ENCODE data around the gene SH3GLB2. TPM values are rescaled to one million over a fixed set of nuclear protein-coding genes. Genes with fewer than 3 reads are reported as not detected.

The SH3GLB2 gene
- 10 to 100 TPM; 64.3 to 68.7 TPM for total RNA-seq
- long read RNA-seq, donor 1, full-length matches to known transcripts: 63 of 90 reads
- long read RNA-seq, donor 1, partial matches to known transcripts: 2 of 90 reads
- long read RNA-seq, donor 1, other reads (novel, unspliced or antisense): 25 of 90 reads
- long read RNA-seq, donor 2, full-length matches to known transcripts: 18 of 36 reads
- long read RNA-seq, donor 2, partial matches to known transcripts: 15 of 36 reads
- long read RNA-seq, donor 2, other reads (novel, unspliced or antisense): 3 of 36 reads

- peak; percentile 99 for DNase-seq (ENCODE audit: low spot score)
- intact Hi-C loops (cut with DNase I): no loop called here
Measured at GRCh38 chr9:129028192-129028966, at the start of gene SH3GLB2. TSS of gene SH3GLB2 (minus strand) at chr9:129028331. CDS start at chr9:129028154, 177 bp downstream.

- intact Hi-C loops (cut with DNase I): no loop called here
- no peak for DNase-seq (ENCODE audit: low spot score)
Measured at GRCh38 chr9:129077236-129077635, 49.1 kb upstream of the SH3GLB2 start.

GRCh38 chr9:129076640-129077037 lies 48.5 kb upstream of the SH3GLB2 start:
- no peak for DNase-seq (ENCODE audit: low spot score)
- intact Hi-C loops (cut with DNase I): no loop called here

GRCh38 chr9:129075996-129076639 lies 48.0 kb upstream of the SH3GLB2 start:
- DNase-seq (ENCODE audit: low spot score): no peak
- intact Hi-C loops (cut with DNase I): no loop called here

- no peak for DNase-seq (ENCODE audit: low spot score)
- intact Hi-C loops (cut with DNase I): loop anchor here in 1 of 2 donors (5.0 kb wide), 1 partner anchor 1333 kb away; no protein-coding TSS in a partner anchor
Measured at GRCh38 chr9:129074106-129074505, 46.0 kb upstream of the SH3GLB2 start.

GRCh38 chr9:129073404-129073803 lies 45.3 kb upstream of the SH3GLB2 start:
- no peak for DNase-seq (ENCODE audit: low spot score)
- intact Hi-C loops (cut with DNase I): loop anchor here in 1 of 2 donors (5.0 kb wide), 1 partner anchor 1334 kb away; no protein-coding TSS in a partner anchor

- no peak for DNase-seq (ENCODE audit: low spot score)
- intact Hi-C loops (cut with DNase I): loop anchor here in 1 of 2 donors (5.0 kb wide), 1 partner anchor 1335 kb away; no protein-coding TSS in a partner anchor
Measured at GRCh38 chr9:129072171-129072570, 44.0 kb upstream of the SH3GLB2 start.

GRCh38 chr9:129071526-129072126 lies 43.5 kb upstream of the SH3GLB2 start:
- no peak for DNase-seq (ENCODE audit: low spot score)
- intact Hi-C loops (cut with DNase I): loop anchor here in 1 of 2 donors (5.0 kb wide), 1 partner anchor 1336 kb away; no protein-coding TSS in a partner anchor

- intact Hi-C loops (cut with DNase I): loop anchor here in 1 of 2 donors (5.0 kb wide), 1 partner anchor 1336 kb away; no protein-coding TSS in a partner anchor
- DNase-seq (ENCODE audit: low spot score): no peak
Measured at GRCh38 chr9:129070696-129071525, 42.8 kb upstream of the SH3GLB2 start.

- no peak for DNase-seq (ENCODE audit: low spot score)
- intact Hi-C loops (cut with DNase I): loop anchor here in 1 of 2 donors (5.0 kb wide), 1 partner anchor 1337 kb away; no protein-coding TSS in a partner anchor
Measured at GRCh38 chr9:129069862-129070641, 41.9 kb upstream of the SH3GLB2 start.

- DNase-seq (ENCODE audit: low spot score): peak; percentile 90
- intact Hi-C loops (cut with DNase I): no loop called here
Measured at GRCh38 chr9:129068990-129069861, 41.1 kb upstream of the SH3GLB2 start.

GRCh38 chr9:129068110-129068509 lies 40.0 kb upstream of the SH3GLB2 start:
- intact Hi-C loops (cut with DNase I): no loop called here
- DNase-seq (ENCODE audit: low spot score): no peak

GRCh38 chr9:129064499-129064908 lies 36.4 kb upstream of the SH3GLB2 start:
- DNase-seq (ENCODE audit: low spot score): no peak
- intact Hi-C loops (cut with DNase I): loop anchor here in 1 of 2 donors (5.0 kb wide), 1 partner anchor 1152 kb away; no protein-coding TSS in a partner anchor

- intact Hi-C loops (cut with DNase I): loop anchor here in 1 of 2 donors (5.0 kb wide), 1 partner anchor 1151 kb away; no protein-coding TSS in a partner anchor
- DNase-seq (ENCODE audit: low spot score): no peak
Measured at GRCh38 chr9:129063061-129063460, 34.9 kb upstream of the SH3GLB2 start.

- intact Hi-C loops (cut with DNase I): loop anchor here in 1 of 2 donors (5.0 kb wide), 1 partner anchor 1149 kb away; no protein-coding TSS in a partner anchor
Measured at GRCh38 chr9:129060991-129061390, 32.9 kb upstream of the SH3GLB2 start.

More at GRCh38 chr9:129060991-129061390, 32.9 kb upstream of the SH3GLB2 start:
- DNase-seq (ENCODE audit: low spot score): no peak
